Measurements from ENCODE around the gene MTHFR. TPM values are rescaled to one million over a fixed set of nuclear protein-coding genes. Genes with fewer than 3 reads are reported as not detected.

The MTHFR gene
- total RNA-seq, 1 experiment from 2014 or later: 22.2 TPM

GRCh38 chr1:11741482-11741881, 64.3 kb downstream of the MTHFR start:
- Histone ChIP-seq H3K79me2 (ENCODE audit: low read depth) (peaks cover 14% of the 10 kb centered on the region), H3K9me3 (ENCODE audit: insufficient read depth, low read depth) (no peaks in the 10 kb centered on the region), H3K27me3 (ENCODE audit: insufficient read depth, low read depth) (no peaks in the 10 kb centered on the region), H3K4me3 (no peak overlapping the region), H3K36me3 (ENCODE audit: low read depth) (no peaks in the 10 kb centered on the region), H3K27ac (no peak overlapping the region), H3K9me2 (ENCODE audit: insufficient read depth) (no peaks in the 10 kb centered on the region), H3K4me1 (replicated peaks; ENCODE audit: insufficient read depth) (peaks cover 9% of the 10 kb centered on the region), H3F3A (ENCODE audit: insufficient read depth, low read depth) (peaks cover 7% of the 10 kb centered on the region; the same call in 1 of the 2 replicates), H3K4me2 (no peak overlapping the region), H2AFZ (no peak overlapping the region), H4K20me1 (ENCODE audit: insufficient read depth) (no peaks in the 10 kb centered on the region)
- no peak for DNase-seq
- CTCF ChIA-PET: no interaction called here
- intact Hi-C loops (cut with micrococcal nuclease; ENCODE audit: unreplicated experiment): no loop called here
- TF ChIP-seq CTCF (conservative IDR thresholded peaks at IDR 0.05): no peak
- TF ChIP-seq EZH2 (IDR thresholded peaks at IDR 0.05; ENCODE audit: low read depth): no peak
- BruUV-seq (replicated peaks): no TSS peak
- POLR2A ChIA-PET (ENCODE audit: unreplicated experiment): no interaction called here

GRCh38 chr1:11740258-11741192, 65.2 kb downstream of the MTHFR start:
- CTCF ChIA-PET: no interaction called here
- H3K9me2 ChIP-seq (ENCODE audit: insufficient read depth): no peaks in the 10 kb centered on the region

GRCh38 chr1:11738783-11739182, 67.0 kb downstream of the MTHFR start:
- no TSS peak for BruUV-seq (replicated peaks)
- no peaks in the 10 kb centered on the region for H3K36me3 ChIP-seq (ENCODE audit: low read depth)
- intact Hi-C loops (cut with micrococcal nuclease; ENCODE audit: unreplicated experiment): loop anchor here (5.0 to 10.0 kb wide), 4 partner anchors 49 to 156 kb away; partner anchors contain the start of genes CLCN6 and MTHFR

More at GRCh38 chr1:11740258-11741192, 65.2 kb downstream of the MTHFR start:
- Histone ChIP-seq H3K79me2 (ENCODE audit: low read depth) (peaks cover 14% of the 10 kb centered on the region), H3K4me3 (no peak overlapping the region), H3K36me3 (ENCODE audit: low read depth) (no peaks in the 10 kb centered on the region), H3K9me3 (ENCODE audit: insufficient read depth, low read depth) (no peaks in the 10 kb centered on the region), H3K27ac (no peak overlapping the region), H4K20me1 (ENCODE audit: insufficient read depth) (no peaks in the 10 kb centered on the region), H3K4me2 (no peak overlapping the region), H2AFZ (no peak overlapping the region), H3F3A (ENCODE audit: insufficient read depth, low read depth) (peaks cover 10% of the 10 kb centered on the region; the same call in 1 of the 2 replicates), H3K27me3 (ENCODE audit: insufficient read depth, low read depth) (no peaks in the 10 kb centered on the region), H3K4me1 (replicated peaks; ENCODE audit: insufficient read depth) (peaks cover 9% of the 10 kb centered on the region)
- intact Hi-C loops (cut with micrococcal nuclease; ENCODE audit: unreplicated experiment): no loop called here
- POLR2A ChIA-PET (ENCODE audit: unreplicated experiment): no interaction called here
- no peak for TF ChIP-seq EZH2 (IDR thresholded peaks at IDR 0.05; ENCODE audit: low read depth)
- no peak for TF ChIP-seq CTCF (conservative IDR thresholded peaks at IDR 0.05)
- no peak for DNase-seq
- BruUV-seq (replicated peaks): no TSS peak

More at GRCh38 chr1:11738783-11739182, 67.0 kb downstream of the MTHFR start:
- Histone ChIP-seq H3F3A (ENCODE audit: insufficient read depth, low read depth) (peaks cover 14% of the 10 kb centered on the region; the same call in 1 of the 2 replicates), H3K4me3 (no peak overlapping the region), H2AFZ (no peak overlapping the region), H4K20me1 (ENCODE audit: insufficient read depth) (no peaks in the 10 kb centered on the region), H3K4me1 (replicated peaks; ENCODE audit: insufficient read depth) (peaks cover 9% of the 10 kb centered on the region), H3K27me3 (ENCODE audit: insufficient read depth, low read depth) (no peaks in the 10 kb centered on the region), H3K4me2 (no peak overlapping the region), H3K9me2 (ENCODE audit: insufficient read depth) (no peaks in the 10 kb centered on the region), H3K9me3 (ENCODE audit: insufficient read depth, low read depth) (no peaks in the 10 kb centered on the region), H3K79me2 (ENCODE audit: low read depth) (peaks cover 14% of the 10 kb centered on the region), H3K27ac (no peak overlapping the region)
- ChIA-PET POLR2A (ENCODE audit: unreplicated experiment) (no interaction called here), CTCF (no interaction called here)
- no peak for DNase-seq
- TF ChIP-seq CTCF (conservative IDR thresholded peaks at IDR 0.05) (no peak), EZH2 (IDR thresholded peaks at IDR 0.05; ENCODE audit: low read depth) (no peak)

All from PC-9 (cell line).